ENCODE measurements around the gene ZNF580.

The ZNF580 gene

GRCh38 chr19:55679343-55680257 is 38.8 kb downstream of the ZNF580 start:
- no peak for DNase-seq (ENCODE audit: low read depth)

DNA sequence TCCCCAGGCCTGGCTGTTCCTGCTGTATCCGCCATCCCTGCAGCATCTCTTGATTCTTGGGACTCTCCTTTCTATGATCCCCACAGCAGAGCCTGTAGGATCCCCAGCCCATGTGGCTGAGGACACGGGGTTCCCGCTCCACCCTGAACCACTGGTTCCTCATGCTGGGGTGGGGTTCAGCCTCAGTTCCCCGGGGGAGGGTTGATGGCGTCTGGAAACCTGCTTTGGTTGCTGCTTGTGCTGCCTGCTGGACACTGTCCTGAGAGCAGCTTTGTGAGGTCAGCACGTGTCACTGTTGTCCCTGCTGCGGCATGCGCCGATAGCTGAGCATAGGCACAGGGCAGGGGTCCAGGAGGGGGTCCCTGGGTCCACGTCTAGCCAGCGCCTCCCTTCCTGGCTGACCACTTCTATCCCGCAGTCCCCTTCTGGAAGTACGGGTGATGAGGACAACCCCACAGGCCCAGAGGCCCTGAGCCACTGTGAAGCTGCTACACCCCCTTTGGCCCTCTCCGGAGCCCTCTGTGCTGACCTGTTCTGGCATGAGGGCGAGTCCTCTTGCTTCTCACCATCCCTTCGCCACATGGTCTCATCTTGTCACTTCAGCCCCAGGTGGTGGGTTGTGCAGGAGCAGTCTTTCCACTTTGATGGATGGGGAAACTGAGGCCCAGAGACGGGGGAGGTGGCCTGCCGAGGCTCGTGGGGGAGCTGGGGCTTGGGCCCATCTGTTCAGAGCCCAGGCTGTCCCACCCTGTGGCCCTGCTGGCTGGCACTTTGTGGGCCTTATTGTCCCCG is 39.7 kb downstream of the ZNF580 start:
- DNase-seq (ENCODE audit: low read depth): no peak

DNA sequence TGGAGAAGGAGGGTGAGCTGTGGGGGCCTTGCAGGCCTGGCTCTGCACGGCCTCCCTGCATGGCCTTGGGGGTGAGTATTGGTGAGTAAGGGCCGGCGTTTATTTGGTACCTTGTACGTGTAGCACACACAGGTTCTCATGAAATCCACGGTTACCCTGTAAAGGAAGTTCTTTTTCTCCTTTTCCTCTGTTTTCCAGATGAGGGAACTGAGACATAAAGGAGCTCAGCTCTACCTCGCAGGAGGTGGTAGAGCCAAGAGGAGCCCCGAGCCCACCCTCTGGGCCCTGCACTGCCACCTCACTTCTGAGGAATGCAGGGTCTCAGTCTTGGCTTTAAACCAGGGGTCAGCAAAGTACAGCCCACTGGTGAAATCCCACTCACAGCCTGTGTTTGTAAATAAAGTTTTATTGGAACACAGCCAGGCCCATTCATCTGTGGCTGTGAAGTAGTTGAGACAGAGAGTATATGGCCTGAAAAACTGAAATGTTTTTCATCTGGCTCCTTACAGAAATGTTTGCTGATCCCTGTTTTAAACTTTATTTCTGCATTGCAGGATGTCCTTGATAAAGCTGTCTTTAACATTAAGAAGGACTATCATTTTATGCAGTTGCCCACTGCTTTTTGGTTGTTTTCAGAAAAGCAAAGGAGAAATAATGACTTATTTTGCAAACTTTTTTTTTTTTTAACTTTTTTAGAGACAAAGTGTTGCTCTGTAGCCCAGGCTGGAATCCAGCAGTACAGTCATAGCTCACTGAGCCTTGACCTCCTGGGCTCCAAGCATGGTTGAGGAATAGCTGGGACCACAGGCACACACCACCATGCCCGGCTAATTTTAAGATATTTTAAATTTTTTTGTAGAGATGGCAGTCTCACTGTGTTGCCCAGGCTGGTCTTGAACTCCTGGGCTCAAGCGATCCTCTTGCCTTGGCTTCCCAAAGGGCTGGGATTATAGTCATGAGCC is 40.6 kb downstream of the ZNF580 start:
- peak; percentile 21 for DNase-seq (ENCODE audit: low read depth)

GRCh38 chr19:55683449-55684261 is 42.9 kb downstream of the ZNF580 start:
- no peak for DNase-seq (ENCODE audit: low read depth)

- DNase-seq (ENCODE audit: low read depth): no peak
These were observed 44.3 kb downstream of the ZNF580 start for GRCh38 chr19:55684946-55685681.

GRCh38 chr19:55685776-55686175 is 45.0 kb downstream of the ZNF580 start:
- DNase-seq (ENCODE audit: low read depth): no peak

- DNase-seq (ENCODE audit: low read depth): no peak
These were observed 45.7 kb downstream of the ZNF580 start for GRCh38 chr19:55686311-55687050.

- no peak for DNase-seq (ENCODE audit: low read depth)
These were observed 46.7 kb downstream of the ZNF580 start for GRCh38 chr19:55687281-55688201.

DNA sequence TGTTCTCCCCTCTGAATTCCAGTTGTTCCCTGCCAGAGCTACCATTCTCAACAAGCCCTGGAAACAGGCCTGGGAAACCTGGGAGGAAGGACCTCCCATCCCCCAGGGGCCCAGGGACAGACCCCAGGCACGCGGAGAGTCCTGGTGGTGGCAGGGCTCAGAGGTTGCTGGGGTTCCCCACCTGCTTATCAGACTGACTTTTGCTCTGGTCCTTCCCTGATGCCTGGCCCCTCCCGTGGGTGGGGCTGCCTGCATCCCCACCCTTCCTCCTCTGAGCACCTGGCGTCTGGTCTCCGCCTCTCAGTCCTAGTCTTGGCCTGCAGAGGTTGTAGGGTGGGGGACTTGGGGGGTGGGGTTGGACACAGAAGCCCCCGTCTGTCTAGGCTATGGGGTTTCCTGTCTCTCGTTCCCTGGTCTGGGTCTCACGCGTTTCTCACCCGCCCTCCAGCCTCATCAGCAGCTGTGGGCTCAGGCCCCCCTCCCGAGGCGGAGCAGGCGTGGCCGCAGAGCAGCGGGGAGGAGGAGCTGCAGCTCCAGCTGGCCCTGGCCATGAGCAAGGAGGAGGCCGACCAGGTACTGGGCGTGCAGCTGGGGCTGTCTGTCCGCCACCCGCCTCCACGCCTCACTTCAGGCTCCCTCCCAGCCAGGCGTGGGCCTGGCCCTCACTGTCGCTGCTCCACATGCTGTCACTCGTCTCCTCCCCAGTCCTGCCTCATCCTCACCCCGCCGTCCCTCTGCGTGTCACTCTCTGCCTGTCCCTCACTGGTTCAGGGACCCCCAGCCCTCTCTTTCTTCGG is 47.8 kb downstream of the ZNF580 start:
- DNase-seq (ENCODE audit: low read depth): no peak

DNA sequence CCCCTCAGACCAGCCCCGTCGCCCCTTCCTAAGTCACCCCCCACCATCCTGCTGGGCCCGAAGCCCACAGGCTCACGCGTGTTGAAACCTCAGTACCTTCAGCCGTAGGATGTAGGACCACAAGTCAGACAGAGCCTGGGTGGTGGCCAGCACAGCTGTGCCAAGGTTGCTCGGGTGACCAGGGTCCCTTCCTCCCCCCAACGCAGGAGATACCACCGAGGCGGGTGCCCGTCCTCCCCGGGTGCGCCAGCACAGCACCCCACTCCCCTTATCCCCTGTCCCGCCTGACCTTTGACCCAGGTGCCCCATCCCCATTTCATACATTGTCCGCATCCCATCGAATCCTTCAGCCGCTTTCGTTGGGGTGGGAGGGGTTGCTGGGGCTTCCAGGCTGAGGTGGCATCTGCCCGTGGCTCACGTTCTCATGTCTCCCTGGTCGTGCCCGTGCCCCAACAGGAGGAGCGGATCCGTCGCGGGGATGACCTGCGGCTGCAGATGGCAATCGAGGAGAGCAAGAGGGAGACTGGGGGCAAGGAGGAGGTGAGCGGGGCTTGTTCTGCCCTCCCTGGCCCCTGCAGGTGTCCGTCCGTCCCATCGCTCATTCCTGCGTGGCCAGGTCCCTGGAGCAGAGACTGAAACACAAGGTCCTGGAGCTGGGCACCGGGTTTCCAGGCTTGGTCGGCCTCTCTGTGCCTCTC is 48.8 kb downstream of the ZNF580 start:
- DNase-seq (ENCODE audit: low read depth): no peak

GRCh38 chr19:55690109-55690768 is 49.4 kb downstream of the ZNF580 start:
- no peak for DNase-seq (ENCODE audit: low read depth)

DNA sequence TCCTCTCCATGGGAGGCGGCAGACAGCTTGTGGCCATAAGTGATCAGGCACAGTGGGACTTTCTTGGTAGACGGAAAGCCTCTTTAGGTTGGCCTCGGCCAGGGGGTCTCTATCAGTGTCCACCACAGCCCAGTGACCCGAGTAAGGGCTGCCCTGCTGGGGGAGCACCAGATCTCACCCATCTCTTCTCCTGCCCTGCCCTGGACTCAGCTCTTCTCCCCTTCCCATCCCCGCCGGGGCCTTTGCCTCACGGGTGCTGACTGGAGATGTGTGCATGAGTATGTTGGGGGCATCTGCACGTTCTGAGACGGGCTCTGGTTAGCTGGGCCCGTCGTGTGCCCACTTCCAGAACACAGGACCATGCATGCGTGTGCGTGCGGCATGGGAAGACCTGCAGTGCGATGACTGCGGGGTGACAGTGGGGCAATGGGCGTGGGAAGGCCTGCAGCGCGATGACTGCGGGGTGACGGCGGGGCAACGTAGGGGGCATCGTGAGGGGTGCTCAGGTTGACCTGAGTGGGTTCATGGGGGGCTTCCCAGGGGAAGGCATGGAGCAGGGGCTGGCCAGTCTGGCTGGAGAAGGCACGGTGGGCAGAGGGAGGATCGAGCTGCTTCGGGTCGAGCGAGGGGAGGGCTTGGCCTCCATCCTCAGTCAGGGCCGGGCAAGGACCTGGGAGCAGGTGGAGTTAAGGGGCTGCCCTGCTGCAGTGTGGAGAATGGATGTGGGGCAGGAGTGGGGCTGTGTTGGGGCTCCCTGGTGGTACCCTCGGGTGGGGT is 50.2 kb downstream of the ZNF580 start:
- DNase-seq (ENCODE audit: low read depth): no peak

DNA sequence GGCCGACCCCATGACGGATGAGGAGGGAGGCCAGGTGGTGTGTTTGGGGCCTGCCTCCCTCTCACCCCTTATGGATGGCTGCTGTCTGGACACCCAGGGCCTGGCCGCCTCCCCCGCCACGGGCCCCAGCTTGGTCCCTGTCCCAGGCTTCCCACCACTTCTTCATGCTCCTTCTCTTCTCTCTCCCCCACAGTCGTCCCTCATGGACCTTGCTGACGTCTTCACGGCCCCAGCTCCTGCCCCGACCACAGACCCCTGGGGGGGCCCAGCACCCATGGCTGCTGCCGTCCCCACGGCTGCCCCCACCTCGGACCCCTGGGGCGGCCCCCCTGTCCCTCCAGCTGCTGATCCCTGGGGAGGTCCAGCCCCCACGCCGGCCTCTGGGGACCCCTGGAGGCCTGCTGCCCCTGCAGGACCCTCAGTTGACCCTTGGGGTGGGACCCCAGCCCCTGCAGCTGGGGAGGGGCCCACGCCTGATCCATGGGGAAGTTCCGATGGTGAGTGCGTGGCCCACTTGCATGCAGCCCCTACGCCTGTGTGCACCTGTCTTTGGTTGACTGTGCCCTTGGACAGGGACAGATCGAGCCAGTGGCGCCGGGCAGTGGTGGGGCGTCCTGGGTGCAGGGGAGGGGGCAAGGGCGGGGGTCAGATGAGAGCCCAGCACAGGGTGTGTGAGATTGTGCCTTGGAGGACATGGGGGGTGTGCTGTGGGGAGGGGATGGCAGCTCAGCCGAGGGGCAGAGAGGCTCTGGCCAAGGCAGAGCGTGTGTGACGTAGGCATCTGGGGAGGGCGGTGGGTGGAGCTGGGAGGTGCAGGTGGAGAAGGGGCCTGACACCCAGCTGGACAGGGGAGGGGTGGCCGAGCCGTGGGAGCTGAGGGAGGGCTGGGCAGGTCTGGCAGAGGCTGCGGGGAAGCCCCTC is 51.0 kb downstream of the ZNF580 start:
- DNase-seq (ENCODE audit: low read depth): no peak

- DNase-seq (ENCODE audit: low read depth): no peak
These were observed 51.9 kb downstream of the ZNF580 start for GRCh38 chr19:55692681-55693081.
